K562 (cell line): ENCODE results near the gene ZNF280C. TPM values are rescaled to one million over a fixed set of nuclear protein-coding genes. Genes with fewer than 3 reads are reported as not detected.

Source experiments
- CBX8 ChIP-seq: fragments of 200-600 bp; sonication (generic); IDR thresholded peaks from 2 replicates; pipeline ENCODE4 v1.6.1; 2012; ENCODE audit warnings: borderline replicate concordance, mixed run types, low read depth, mild to moderate bottlenecking, moderate library complexity, mixed read lengths, low read length, control low read depth, inconsistent platforms; ENCODE audit not compliant: poor library complexity, severe bottlenecking; ENCODE audit errors: extremely low read depth
- CC2D1A ChIP-seq: fragments of 450-650 bp; IDR thresholded peaks from 2 replicates; pipeline ENCODE4 v1.6.1; 2017; ENCODE audit warnings: mild to moderate bottlenecking
- E2F3 ChIP-seq: fragments of 250-450 bp; sonication (Bioruptor Pico); IDR thresholded peaks from 2 replicates; pipeline ENCODE4 v1.4.0; 2020; ENCODE audit warnings: mild to moderate bottlenecking
- EZH2 ChIP-seq: IDR thresholded peaks from 2 replicates; pipeline ENCODE4 v1.6.1; 2012; ENCODE audit warnings: low read depth, mild to moderate bottlenecking, inconsistent platforms, low read length, borderline replicate concordance
- FOXJ3 ChIP-seq: sonication (generic); formaldehyde crosslinking; IDR thresholded peaks from 2 replicates; pipeline ENCODE4 v1.4.0; 2020; ENCODE audit warnings: mild to moderate bottlenecking, missing genetic modification reagents
- HCFC1 ChIP-seq: IDR thresholded peaks from 2 replicates; pipeline ENCODE4 v1.6.1; 2012; ENCODE audit warnings: low read depth, low read length, improper control_type of control experiment
- HMBOX1 ChIP-seq: sonication (generic); IDR thresholded peaks from 2 replicates; pipeline ENCODE4 v1.6.1; 2016
- HMGN3 ChIP-seq: IDR thresholded peaks from 2 replicates; pipeline ENCODE4 v1.6.1; 2011; ENCODE audit warnings: borderline replicate concordance, low read depth, mild to moderate bottlenecking, mixed read lengths, low read length; ENCODE audit not compliant: insufficient read length; ENCODE audit errors: extremely low read depth
- KAT2B ChIP-seq: IDR thresholded peaks from one replicate; pipeline ENCODE4 v1.6.1; 2012; ENCODE audit warnings: low read depth, mild to moderate bottlenecking, control low read depth, inconsistent platforms, low read length, moderate library complexity
- MBD2 ChIP-seq: sonication (generic); IDR thresholded peaks from 2 replicates; pipeline ENCODE4 v1.6.1; 2016; ENCODE audit warnings: low read depth, borderline replicate concordance
- NFE2 ChIP-seq: IDR thresholded peaks from 2 replicates; pipeline ENCODE4 v1.6.1; 2014; ENCODE audit warnings: antibody characterized with exemption, low read depth
- NFIC ChIP-seq: fragments of 450-650 bp; IDR thresholded peaks from 2 replicates; pipeline ENCODE4 v1.6.1; 2017; ENCODE audit warnings: mild to moderate bottlenecking, inconsistent platforms
- NFXL1 ChIP-seq: fragments of 450-650 bp; formaldehyde crosslinking; IDR thresholded peaks from 2 replicates; pipeline ENCODE4 v1.4.0; 2021; ENCODE audit warnings: mild to moderate bottlenecking
- RBM17 ChIP-seq: fragments of 200-400 bp; formaldehyde crosslinking; IDR thresholded peaks from 2 replicates; pipeline ENCODE4 v1.6.1; 2017; ENCODE audit warnings: low read depth, mild to moderate bottlenecking, low read length, borderline replicate concordance
- SP2 ChIP-seq: IDR thresholded peaks from 2 replicates; pipeline ENCODE4 v1.6.1; 2011; ENCODE audit warnings: mild to moderate bottlenecking, low read depth, low read length, moderate library complexity; ENCODE audit not compliant: poor library complexity, severe bottlenecking; ENCODE audit errors: extremely low read depth
- TCF3 ChIP-seq: sonication (generic); formaldehyde crosslinking; IDR thresholded peaks from 2 replicates; pipeline ENCODE4 v1.4.0; 2020; ENCODE audit warnings: mild to moderate bottlenecking, missing genetic modification reagents
- USF1 ChIP-seq: sonication (generic); formaldehyde crosslinking; IDR thresholded peaks from 2 replicates; pipeline ENCODE4 v1.9.0; 2022; ENCODE audit warnings: mild to moderate bottlenecking, missing genetic modification reagents
- ZC3H4 ChIP-seq: sonication (generic); formaldehyde crosslinking; IDR thresholded peaks from 2 replicates; pipeline ENCODE4 v1.9.0; 2021; ENCODE audit warnings: missing genetic modification reagents, borderline replicate concordance
- ZNF184 ChIP-seq: sonication (generic); formaldehyde crosslinking; IDR thresholded peaks from 2 replicates; pipeline ENCODE4 v1.5.0; 2020; ENCODE audit warnings: missing genetic modification reagents
- ZNF274 ChIP-seq: IDR thresholded peaks from 2 replicates; pipeline ENCODE4 v1.6.1; 2011; ENCODE audit warnings: low read depth, mild to moderate bottlenecking, low read length, moderate library complexity, borderline replicate concordance
- ZNF41 ChIP-seq: fragments of 250-450 bp; sonication (Bioruptor Pico); conservative IDR thresholded peaks from 2 replicates; pipeline ENCODE4 v1.4.0; 2020; ENCODE audit warnings: mild to moderate bottlenecking
- polyA plus RNA-seq, 8 experiments: library from polyadenylated mRNA; depleted of rRNA in 4 of 8; stranded (reverse) in 5 of 8; unstranded in 3 of 8; fragments of >200 nt; fragmentation: Nextera tagmentation in 2 of 8; fragmentation: Illumina TruSeq in 1 of 8; extraction: Ambion mirVana in 2 of 8; extraction: Trizol in 1 of 8; gene quantifications; 2 replicates each; pipeline versions ENCODE4 v1.2.1 to v1.2.3, GENCODE V29; 2011 to 2014; ENCODE audit warnings: inconsistent platforms in 1 of 8, missing spikeins in 1 of 8
- total RNA-seq, 7 experiments: library from RNA; depleted of rRNA in 6 of 7; stranded (reverse); fragments of >200 nt in 6 of 7; fragmentation: Illumina TruSeq in 2 of 7; extraction: Trizol in 2 of 7; gene quantifications; 2 replicates each; pipeline versions ENCODE4 v1.2.1 to v1.2.3, GENCODE V29; 2011 to 2021; ENCODE audit warnings: low replicate concordance in 1 of 7
- TF ChIP-seq, protein P1 (sequence below): fragments of 200-800 bp; sonication (Bioruptor generic); IDR thresholded peaks from 2 replicates; pipeline ENCODE4 v1.6.1; 2017; ENCODE audit warnings: missing genetic modification characterization, missing compliant biosample characterization
- TF ChIP-seq, protein P2 (sequence below): fragments of 250-450 bp; sonication (Bioruptor Pico); IDR thresholded peaks from 2 replicates; pipeline ENCODE4 v1.4.0; 2020; ENCODE audit warnings: mild to moderate bottlenecking, moderate library complexity, borderline replicate concordance

The ZNF280C gene
- total and polyA plus RNA-seq, 9 of the 15 experiments (the other 6 are each of a cell fraction or from before 2014, with no cell fraction given) = 1.6 to 8.3 (median 4.4) TPM

DNA sequence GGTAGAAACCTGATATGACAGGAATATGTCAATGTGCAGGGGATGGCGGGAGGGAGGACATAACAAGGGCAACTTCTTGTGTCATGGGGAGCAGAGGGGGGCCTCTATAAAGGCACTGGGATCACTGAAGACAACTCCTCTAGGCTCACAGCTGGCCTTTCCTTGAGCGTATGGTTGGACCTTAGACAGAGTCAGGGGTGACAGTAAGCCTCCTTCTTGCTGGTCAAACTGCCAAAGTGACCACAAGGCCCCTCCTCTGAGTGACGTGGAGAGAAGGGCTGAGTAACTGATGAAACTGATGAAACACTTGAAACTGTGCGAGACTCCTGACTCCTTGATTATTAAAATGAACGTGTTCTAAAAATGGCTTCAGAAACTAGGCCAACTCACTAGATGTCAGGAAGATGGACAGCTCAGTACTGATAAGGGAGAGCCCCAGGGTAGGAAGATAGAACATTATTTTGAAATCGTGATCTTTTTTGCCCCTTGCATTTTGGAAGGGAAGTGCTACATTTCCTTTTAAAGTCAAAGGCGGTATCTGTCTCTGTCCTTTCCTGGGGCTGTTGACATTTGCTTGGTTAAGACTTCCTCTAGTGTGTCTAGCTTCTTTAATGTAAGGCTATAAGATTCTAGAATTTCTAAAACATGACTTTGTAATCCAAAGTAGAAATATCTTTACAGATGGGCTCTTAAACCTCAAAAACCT is 95.4 kb downstream of the ZNF280C start (continued):
- TF ChIP-seq NFXL1 (CRISPR knock-in tag) = no peak
- no peak for TF ChIP-seq KAT2B
- no peak for TF ChIP-seq ZNF274
- no peak for TF ChIP-seq ZC3H4 (CRISPR knock-in tag)
- TF ChIP-seq ZNF41 (CRISPR knock-in tag) = no peak
- no peak for TF ChIP-seq RBM17
- TF ChIP-seq, protein P1, sequence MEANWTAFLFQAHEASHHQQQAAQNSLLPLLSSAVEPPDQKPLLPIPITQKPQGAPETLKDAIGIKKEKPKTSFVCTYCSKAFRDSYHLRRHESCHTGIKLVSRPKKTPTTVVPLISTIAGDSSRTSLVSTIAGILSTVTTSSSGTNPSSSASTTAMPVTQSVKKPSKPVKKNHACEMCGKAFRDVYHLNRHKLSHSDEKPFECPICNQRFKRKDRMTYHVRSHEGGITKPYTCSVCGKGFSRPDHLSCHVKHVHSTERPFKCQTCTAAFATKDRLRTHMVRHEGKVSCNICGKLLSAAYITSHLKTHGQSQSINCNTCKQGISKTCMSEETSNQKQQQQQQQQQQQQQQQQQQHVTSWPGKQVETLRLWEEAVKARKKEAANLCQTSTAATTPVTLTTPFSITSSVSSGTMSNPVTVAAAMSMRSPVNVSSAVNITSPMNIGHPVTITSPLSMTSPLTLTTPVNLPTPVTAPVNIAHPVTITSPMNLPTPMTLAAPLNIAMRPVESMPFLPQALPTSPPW (CRISPR knock-in tag) = peak; percentile 77
- TF ChIP-seq, protein P2, sequence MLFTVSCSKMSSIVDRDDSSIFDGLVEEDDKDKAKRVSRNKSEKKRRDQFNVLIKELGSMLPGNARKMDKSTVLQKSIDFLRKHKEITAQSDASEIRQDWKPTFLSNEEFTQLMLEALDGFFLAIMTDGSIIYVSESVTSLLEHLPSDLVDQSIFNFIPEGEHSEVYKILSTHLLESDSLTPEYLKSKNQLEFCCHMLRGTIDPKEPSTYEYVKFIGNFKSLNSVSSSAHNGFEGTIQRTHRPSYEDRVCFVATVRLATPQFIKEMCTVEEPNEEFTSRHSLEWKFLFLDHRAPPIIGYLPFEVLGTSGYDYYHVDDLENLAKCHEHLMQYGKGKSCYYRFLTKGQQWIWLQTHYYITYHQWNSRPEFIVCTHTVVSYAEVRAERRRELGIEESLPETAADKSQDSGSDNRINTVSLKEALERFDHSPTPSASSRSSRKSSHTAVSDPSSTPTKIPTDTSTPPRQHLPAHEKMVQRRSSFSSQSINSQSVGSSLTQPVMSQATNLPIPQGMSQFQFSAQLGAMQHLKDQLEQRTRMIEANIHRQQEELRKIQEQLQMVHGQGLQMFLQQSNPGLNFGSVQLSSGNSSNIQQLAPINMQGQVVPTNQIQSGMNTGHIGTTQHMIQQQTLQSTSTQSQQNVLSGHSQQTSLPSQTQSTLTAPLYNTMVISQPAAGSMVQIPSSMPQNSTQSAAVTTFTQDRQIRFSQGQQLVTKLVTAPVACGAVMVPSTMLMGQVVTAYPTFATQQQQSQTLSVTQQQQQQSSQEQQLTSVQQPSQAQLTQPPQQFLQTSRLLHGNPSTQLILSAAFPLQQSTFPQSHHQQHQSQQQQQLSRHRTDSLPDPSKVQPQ (CRISPR knock-in tag) = no peak
- no peak for TF ChIP-seq FOXJ3 (CRISPR knock-in tag)
- TF ChIP-seq HMBOX1 = 0 out of 2 replicates have a peak, but pooled peaks have one; percentile 16
- TF ChIP-seq HCFC1 = no peak
- TF ChIP-seq TCF3 (CRISPR knock-in tag) = peak; percentile 48
- no peak for TF ChIP-seq E2F3 (CRISPR knock-in tag)
- TF ChIP-seq CC2D1A = no peak
- peak; percentile 11; the same call in 1 of the 2 replicates for TF ChIP-seq NFIC
- TF ChIP-seq ZNF184 (CRISPR knock-in tag) = no peak
- TF ChIP-seq CBX8 = no peak
- no peak for TF ChIP-seq USF1 (CRISPR knock-in tag)
- TF ChIP-seq MBD2 = no peak
- TF ChIP-seq HMGN3 = no peak
- no peak for TF ChIP-seq SP2
- TF ChIP-seq NFE2 = no peak
- no peak for TF ChIP-seq EZH2
